ENCODE measurements around the gene GSTM1. TPM values are rescaled to one million over a fixed set of nuclear protein-coding genes. Genes with fewer than 3 reads are reported as not detected.

Gene GSTM1
- total RNA-seq, 1 experiment from 2014 or later = not detected

DNA sequence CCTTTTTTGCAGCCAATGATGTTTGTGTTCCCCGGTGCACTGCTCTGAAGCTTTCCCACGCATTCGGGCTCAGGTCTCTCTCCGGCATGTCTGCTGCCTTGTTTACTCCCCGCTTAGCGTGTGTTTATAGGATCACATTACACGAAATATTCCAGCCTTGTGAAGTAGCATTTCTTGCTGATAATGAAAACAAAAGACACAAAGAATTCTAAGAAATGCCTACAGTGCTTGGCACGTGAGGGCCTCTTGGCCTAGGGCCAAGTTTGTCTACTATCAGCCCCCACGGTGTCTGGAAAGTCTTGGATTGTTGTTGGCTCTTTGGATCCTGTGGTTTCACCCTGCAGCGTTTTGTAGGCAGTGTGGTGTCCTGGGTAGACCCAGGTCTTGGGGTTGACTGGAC, 42.9 kb upstream of the GSTM1 start:
- no peak overlapping the region for H3K4me3 ChIP-seq (ENCODE audit: low read depth, low read length)
- no TSS peak for BruUV-seq (replicated peaks)
- no peaks in the 10 kb centered on the region for H3K4me1 ChIP-seq
- Mint-ChIP-seq H3K4me1 (ENCODE audit: low read depth, unreplicated experiment) (no peaks in the 10 kb centered on the region), H3K4me3 (ENCODE audit: unreplicated experiment) (no peak overlapping the region), H3K27me3 (ENCODE audit: insufficient read depth, unreplicated experiment) (no peaks in the 10 kb centered on the region), H3K9me3 (ENCODE audit: unreplicated experiment) (no peaks in the 10 kb centered on the region), H3K36me3 (ENCODE audit: insufficient read depth, unreplicated experiment) (no peaks in the 10 kb centered on the region), H3K27ac (ENCODE audit: unreplicated experiment) (no peak overlapping the region)
- H3K9me3 ChIP-seq = no peaks in the 10 kb centered on the region
- no peak for DNase-seq
- TF ChIP-seq, protein P1, sequence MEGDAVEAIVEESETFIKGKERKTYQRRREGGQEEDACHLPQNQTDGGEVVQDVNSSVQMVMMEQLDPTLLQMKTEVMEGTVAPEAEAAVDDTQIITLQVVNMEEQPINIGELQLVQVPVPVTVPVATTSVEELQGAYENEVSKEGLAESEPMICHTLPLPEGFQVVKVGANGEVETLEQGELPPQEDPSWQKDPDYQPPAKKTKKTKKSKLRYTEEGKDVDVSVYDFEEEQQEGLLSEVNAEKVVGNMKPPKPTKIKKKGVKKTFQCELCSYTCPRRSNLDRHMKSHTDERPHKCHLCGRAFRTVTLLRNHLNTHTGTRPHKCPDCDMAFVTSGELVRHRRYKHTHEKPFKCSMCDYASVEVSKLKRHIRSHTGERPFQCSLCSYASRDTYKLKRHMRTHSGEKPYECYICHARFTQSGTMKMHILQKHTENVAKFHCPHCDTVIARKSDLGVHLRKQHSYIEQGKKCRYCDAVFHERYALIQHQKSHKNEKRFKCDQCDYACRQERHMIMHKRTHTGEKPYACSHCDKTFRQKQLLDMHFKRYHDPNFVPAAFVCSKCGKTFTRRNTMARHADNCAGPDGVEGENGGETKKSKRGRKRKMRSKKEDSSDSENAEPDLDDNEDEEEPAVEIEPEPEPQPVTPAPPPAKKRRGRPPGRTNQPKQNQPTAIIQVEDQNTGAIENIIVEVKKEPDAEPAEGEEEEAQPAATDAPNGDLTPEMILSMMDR (IDR thresholded peaks at IDR 0.05; ENCODE audit: insufficient read depth in 1 of 2, low read depth in 1 of 2, low read length in 1 of 2, severe bottlenecking in 1 of 2, unreplicated experiment in 1 of 2) = no peak
- H3K36me3 ChIP-seq (ENCODE audit: control insufficient read depth, insufficient read depth, low read length) = no peaks in the 10 kb centered on the region
- intact Hi-C loops (cut with micrococcal nuclease; ENCODE audit: unreplicated experiment) = loop anchor here (5.0 kb wide), 2 partner anchors 97 to 128 kb away; partner anchors contain the start of gene GNAI3
- POLR2A ChIA-PET = no interaction called here
- CTCF ChIA-PET = no interaction called here
- no peaks in the 10 kb centered on the region for H3K27me3 ChIP-seq (replicated peaks; ENCODE audit: control insufficient read depth, insufficient read depth, low read length)

GRCh38 chr1:109649491-109649914, 38.1 kb upstream of the GSTM1 start:
- ChIA-PET POLR2A (no interaction called here), CTCF (interaction anchor here (0.8 to 3.3 kb wide), 3 partner anchors 9 to 197 kb away, joined by 3 to 18 read pairs (median 6); no protein-coding TSS in a partner anchor)
- Mint-ChIP-seq H3K36me3 (ENCODE audit: insufficient read depth, unreplicated experiment) (no peaks in the 10 kb centered on the region), H3K27me3 (ENCODE audit: insufficient read depth, unreplicated experiment) (no peaks in the 10 kb centered on the region), H3K4me3 (ENCODE audit: unreplicated experiment) (no peak overlapping the region), H3K27ac (ENCODE audit: unreplicated experiment) (no peak overlapping the region), H3K4me1 (ENCODE audit: low read depth, unreplicated experiment) (peaks cover 7% of the 10 kb centered on the region), H3K9me3 (ENCODE audit: unreplicated experiment) (no peaks in the 10 kb centered on the region)
- no peaks in the 10 kb centered on the region for H3K36me3 ChIP-seq (ENCODE audit: control insufficient read depth, insufficient read depth, low read length)
- DNase-seq = no peak
- H3K4me1 ChIP-seq = no peaks in the 10 kb centered on the region
- TF ChIP-seq, protein P1 (IDR thresholded peaks at IDR 0.05; ENCODE audit: insufficient read depth in 1 of 2, low read depth in 1 of 2, low read length in 1 of 2, severe bottlenecking in 1 of 2, unreplicated experiment in 1 of 2) = no peak
- intact Hi-C loops (cut with micrococcal nuclease; ENCODE audit: unreplicated experiment) = no loop called here
- H3K4me3 ChIP-seq (ENCODE audit: low read depth, low read length) = no peak overlapping the region
- no TSS peak for BruUV-seq (replicated peaks)
- no peaks in the 10 kb centered on the region for H3K9me3 ChIP-seq
- no peaks in the 10 kb centered on the region for H3K27me3 ChIP-seq (replicated peaks; ENCODE audit: control insufficient read depth, insufficient read depth, low read length)

DNA sequence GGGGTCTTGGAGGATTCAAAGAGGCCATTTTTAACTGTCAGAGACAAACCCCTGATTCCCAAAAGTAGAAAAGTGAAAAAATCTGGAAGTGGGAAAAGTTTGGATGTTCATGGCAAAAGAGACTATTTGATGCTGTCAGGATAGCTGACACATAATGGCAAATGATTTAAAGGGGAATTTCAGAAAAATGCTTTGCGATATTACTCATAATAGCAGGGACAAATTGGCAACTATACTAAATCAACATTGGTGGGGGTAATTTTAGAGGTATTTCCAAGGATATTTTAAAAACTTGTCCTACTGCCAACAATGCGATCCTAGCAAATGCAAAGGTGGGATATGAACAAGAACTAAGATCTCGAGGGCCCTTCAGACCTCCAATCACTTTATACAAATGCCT, 37.0 kb upstream of the GSTM1 start:
- peaks cover 12% of the 10 kb centered on the region for H3K4me1 Mint-ChIP-seq (ENCODE audit: low read depth, unreplicated experiment)
- H3K36me3 ChIP-seq (ENCODE audit: control insufficient read depth, insufficient read depth, low read length) = no peaks in the 10 kb centered on the region
- no peaks in the 10 kb centered on the region for H3K27me3 Mint-ChIP-seq (ENCODE audit: insufficient read depth, unreplicated experiment)
- no peaks in the 10 kb centered on the region for H3K36me3 Mint-ChIP-seq (ENCODE audit: insufficient read depth, unreplicated experiment)
- H3K4me1 ChIP-seq = no peaks in the 10 kb centered on the region
- intact Hi-C loops (cut with micrococcal nuclease; ENCODE audit: unreplicated experiment) = no loop called here
- no peaks in the 10 kb centered on the region for H3K9me3 ChIP-seq
- no peak overlapping the region for H3K27ac Mint-ChIP-seq (ENCODE audit: unreplicated experiment)
- POLR2A ChIA-PET = no interaction called here
- no peaks in the 10 kb centered on the region for H3K9me3 Mint-ChIP-seq (ENCODE audit: unreplicated experiment)
- TF ChIP-seq, protein P1 (IDR thresholded peaks at IDR 0.05; ENCODE audit: insufficient read depth in 1 of 2, low read depth in 1 of 2, low read length in 1 of 2, severe bottlenecking in 1 of 2, unreplicated experiment in 1 of 2) = no peak
- no peak overlapping the region for H3K4me3 Mint-ChIP-seq (ENCODE audit: unreplicated experiment)
- BruUV-seq (replicated peaks) = no TSS peak
- no peaks in the 10 kb centered on the region for H3K27me3 ChIP-seq (replicated peaks; ENCODE audit: control insufficient read depth, insufficient read depth, low read length)
- no peak overlapping the region for H3K4me3 ChIP-seq (ENCODE audit: low read depth, low read length)
- CTCF ChIA-PET = interaction anchor here (3.3 kb wide), 1 partner anchor 10 kb away, joined by 18 read pairs; no protein-coding TSS in a partner anchor
- no peak for DNase-seq

Measured in Caco-2 (cell line).